OCI-LY7 (cell line): ENCODE results near the gene ADAM15. TPM values are rescaled to one million over a fixed set of nuclear protein-coding genes. Genes with fewer than 3 reads are reported as not detected.
A peak's percentile ranks its signal among the peaks of the same experiment; 100 is the strongest.

ENCODE experiments used
- BruUV-seq: library from RNA; stranded (reverse); fragments of 400-500 nt; replicated peaks from 2 replicates; lab custom pipeline; 2021; lab: Mats Ljungman, UMichigan
- CTCF ChIA-PET: fragments of 300-600 bp; sonication (Branson Sonifier 250); formaldehyde crosslinking; loops from one replicate; lab custom pipeline; 2022; ENCODE audit warnings: antibody characterized with exemption; ENCODE audit not compliant: unreplicated experiment; lab: Charles Lee
- POLR2A ChIA-PET: fragments of 300-600 bp; sonication (Branson Sonifier 250); formaldehyde crosslinking; loops from one replicate; lab custom pipeline; 2022; ENCODE audit warnings: antibody characterized with exemption; lab: Charles Lee
- DNase-seq: peaks from one replicate; pipeline ENCODE4 v3.0.0-alpha.2; 2015; ENCODE audit warnings: low spot score
- H2AFZ ChIP-seq: fragments of 200-600 bp; sonication (generic), shearing (Covaris generic); 2 replicates; pipeline ENCODE4 v1.6.1; 2014; ENCODE audit warnings: mild to moderate bottlenecking, antibody characterized with exemption, low read length, moderate library complexity
- H3K27ac ChIP-seq: fragments of 200-600 bp; sonication (generic); 2 replicates; pipeline ENCODE4 v1.5.1; 2014; ENCODE audit warnings: mixed run types, low read depth, mild to moderate bottlenecking, moderate library complexity, low read length, inconsistent platforms; ENCODE audit not compliant: poor library complexity, severe bottlenecking
- H3K36me3 ChIP-seq: fragments of 200-600 bp; sonication (generic); 2 replicates; pipeline ENCODE4 v1.6.1; 2014; ENCODE audit warnings: mild to moderate bottlenecking, antibody characterized with exemption, low read length, moderate library complexity, mixed read lengths; ENCODE audit not compliant: insufficient read depth
- H3K4me1 ChIP-seq: fragments of 200-600 bp; sonication (generic); 2 replicates; pipeline ENCODE4 v1.5.1; 2014; ENCODE audit warnings: mild to moderate bottlenecking, low read length; ENCODE audit not compliant: insufficient read depth, poor library complexity, severe bottlenecking
- H3K4me2 ChIP-seq: fragments of 200-600 bp; sonication (generic); 2 replicates; pipeline ENCODE4 v1.6.1; 2014; ENCODE audit warnings: mild to moderate bottlenecking, low read length
- H3K4me3 ChIP-seq: fragments of 200-600 bp; sonication (generic); 2 replicates; pipeline ENCODE4 v1.5.1; 2014; ENCODE audit warnings: mild to moderate bottlenecking, low read depth, low read length; ENCODE audit not compliant: poor library complexity, severe bottlenecking
- H3K79me2 ChIP-seq: fragments of 200-600 bp; sonication (generic); 2 replicates; pipeline ENCODE4 v1.6.1; 2016; ENCODE audit warnings: low read depth, mild to moderate bottlenecking, low read length, moderate library complexity, mixed read lengths; ENCODE audit not compliant: insufficient read depth
- H3K9me2 ChIP-seq: fragments of 200-600 bp; sonication (generic); 2 replicates; pipeline ENCODE4 v1.6.1; 2016; ENCODE audit warnings: mild to moderate bottlenecking, low read length, mixed read lengths; ENCODE audit not compliant: insufficient read depth
- H3K9me3 ChIP-seq: fragments of 200-600 bp; sonication (generic); 2 replicates; pipeline ENCODE4 v1.6.1; 2014; ENCODE audit warnings: mild to moderate bottlenecking, mixed run types, low read length, mixed read lengths
- H4K20me1 ChIP-seq: fragments of 200-600 bp; sonication (generic); 2 replicates; pipeline ENCODE4 v1.6.1; 2014; ENCODE audit warnings: mild to moderate bottlenecking, antibody characterized with exemption, low read length, moderate library complexity, mixed read lengths; ENCODE audit not compliant: insufficient read depth
- CTCF ChIP-seq: fragments of 200-600 bp; sonication (generic); conservative IDR thresholded peaks from 2 replicates; pipeline ENCODE4 v1.5.1; 2014; ENCODE audit warnings: mild to moderate bottlenecking, antibody characterized with exemption, low read length, moderate library complexity, mixed read lengths
- EZH2phosphoT487 ChIP-seq: fragments of 200-600 bp; sonication (generic); IDR thresholded peaks from 2 replicates; pipeline ENCODE4 v1.6.1; 2018; ENCODE audit warnings: low read depth, borderline replicate concordance, mild to moderate bottlenecking, mixed run types, antibody characterized with exemption, low read length, moderate library complexity, mixed read lengths
- intact Hi-C: fragments of 100-400 bp; cut with micrococcal nuclease; formaldehyde crosslinking; loops from one replicate; pipeline ENCODE4 v1.10.0; 2022; ENCODE audit not compliant: unreplicated experiment
- total RNA-seq, 2 experiments: library from RNA; depleted of rRNA in 1 of 2; stranded (reverse); fragments of >200 nt in 1 of 2; shearing (Covaris generic) in 1 of 2; gene quantifications; 2 replicates each; pipeline ENCODE4 v1.2.3, GENCODE V29; 2014 to 2022

The ADAM15 gene
- total RNA-seq, 2 experiments from 2014 or later = 19.7 to 56.1 TPM

- intact Hi-C loops = loop anchor here (1.0 kb wide), 1 partner anchor 523 kb away; no protein-coding TSS in a partner anchor
- Histone ChIP-seq H3K4me1 (peaks cover 64% of the 10 kb centered on the region), H4K20me1 (no peaks in the 10 kb centered on the region), H3K4me3 (no peak overlapping the region), H3K9me3 (no peaks in the 10 kb centered on the region), H3K79me2 (no peaks in the 10 kb centered on the region), H2AFZ (no peak overlapping the region), H3K4me2 (peak overlapping the region; percentile 13; the same call in 1 of the 2 replicates), H3K27ac (no peak overlapping the region), H3K36me3 (no peaks in the 10 kb centered on the region), H3K9me2 (no peaks in the 10 kb centered on the region)
- no TSS peak for BruUV-seq
- CTCF ChIA-PET = no interaction called here
- peak; percentile 98 for TF ChIP-seq EZH2phosphoT487
- no peak for TF ChIP-seq CTCF
- POLR2A ChIA-PET = no interaction called here
- DNase-seq = no peak
Observed at GRCh38 chr1:155082301-155083051, 31.4 kb downstream of the ADAM15 start.

DNA sequence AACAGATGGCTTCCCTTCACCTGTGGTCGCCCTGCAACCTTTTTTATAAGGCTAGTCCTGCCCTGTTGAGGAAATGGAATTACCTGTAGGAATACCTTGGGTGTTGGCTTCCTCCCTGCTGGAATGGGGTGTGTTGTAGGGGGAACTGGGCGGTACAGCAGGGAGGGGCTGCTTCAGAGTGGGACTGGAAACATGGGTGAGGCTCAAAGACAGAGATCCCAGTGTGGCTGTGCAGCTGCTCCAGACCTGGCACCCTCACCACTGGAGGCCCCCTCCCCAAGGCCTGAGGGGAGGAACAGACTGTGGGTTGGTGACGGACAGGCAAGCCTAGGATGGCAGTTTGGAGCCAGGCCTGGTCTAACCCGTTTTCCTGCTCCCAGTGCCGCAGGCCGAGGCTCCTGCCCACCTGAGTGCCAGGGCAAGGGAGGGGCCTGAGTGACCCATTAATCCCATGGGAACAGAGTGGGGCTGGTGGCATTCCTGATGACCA is 32.0 kb downstream of the ADAM15 start:
- no peak overlapping the region for H3K4me3 ChIP-seq
- no TSS peak for BruUV-seq
- H3K79me2 ChIP-seq = no peaks in the 10 kb centered on the region
- H4K20me1 ChIP-seq = no peaks in the 10 kb centered on the region
- no peaks in the 10 kb centered on the region for H3K9me2 ChIP-seq
- peaks cover 63% of the 10 kb centered on the region for H3K4me1 ChIP-seq
- no peak overlapping the region for H2AFZ ChIP-seq
- intact Hi-C loops = loop anchor here (1.0 kb wide), 1 partner anchor 524 kb away; no protein-coding TSS in a partner anchor
- ChIA-PET CTCF (no interaction called here), POLR2A (no interaction called here)
- no peak overlapping the region for H3K4me2 ChIP-seq
- TF ChIP-seq CTCF (no peak), EZH2phosphoT487 (no peak)
- DNase-seq = no peak
- H3K27ac ChIP-seq = no peak overlapping the region
- H3K9me3 ChIP-seq = no peaks in the 10 kb centered on the region
- no peaks in the 10 kb centered on the region for H3K36me3 ChIP-seq
